Activated CD4-positive, alpha-beta T cell treated with anti-CD3 and anti-CD28 coated beads, Interleukin-2, Interleukin-4, amounts not matched to agents 100 ng/mL and 50 ng/mL, durations not matched to agents 16 hours and 8 hours (primary cell): ENCODE measurements around the gene DDN.

Source experiments
- DNase-seq: peaks from one replicate; pipeline ENCODE4 v3.0.0-alpha.2; 2020; ENCODE audit warnings: low spot score

DDN gene

DNA sequence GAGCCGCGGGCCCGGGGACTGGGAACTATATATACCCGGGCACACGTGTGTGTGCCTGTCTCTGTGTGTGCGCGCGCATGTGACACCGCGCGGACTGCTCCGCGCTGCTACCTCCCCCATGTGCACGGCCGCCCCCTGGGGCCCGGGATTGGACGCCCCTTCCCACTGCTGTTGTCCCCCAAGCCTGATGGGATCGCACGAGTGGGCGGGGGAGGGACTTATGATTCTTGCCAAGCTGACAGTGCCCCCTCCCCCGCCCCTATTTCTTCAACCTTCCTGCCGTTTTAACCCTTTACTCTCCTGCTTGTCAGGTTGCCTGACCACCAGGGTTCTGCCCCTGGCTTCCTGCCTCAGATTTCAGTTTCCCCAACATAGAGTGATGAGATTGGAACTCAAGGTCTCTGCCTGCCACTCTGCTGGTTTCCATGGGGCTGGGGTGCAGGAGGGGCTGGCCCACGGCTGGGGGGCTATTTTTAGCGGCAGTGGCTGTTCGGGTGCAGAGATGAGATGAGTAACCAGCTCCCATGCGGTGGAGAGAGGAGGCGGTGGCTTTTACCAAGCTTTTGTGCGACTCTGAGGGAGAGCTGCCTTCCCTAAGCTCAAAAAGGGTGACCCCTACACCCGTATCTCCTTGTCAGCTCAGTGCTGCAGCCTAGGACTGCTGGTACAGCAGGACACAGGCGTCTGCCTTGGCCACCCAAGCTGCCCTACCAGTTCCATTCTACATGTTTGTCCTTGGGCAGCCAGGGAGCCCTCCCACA, at the start of gene DDN:
DDN (minus strand) TSS at position 5 of the 761 bp plus-strand sequence. CDS start 88 bp downstream, outside the sequence.
- no peak for DNase-seq

DNA sequence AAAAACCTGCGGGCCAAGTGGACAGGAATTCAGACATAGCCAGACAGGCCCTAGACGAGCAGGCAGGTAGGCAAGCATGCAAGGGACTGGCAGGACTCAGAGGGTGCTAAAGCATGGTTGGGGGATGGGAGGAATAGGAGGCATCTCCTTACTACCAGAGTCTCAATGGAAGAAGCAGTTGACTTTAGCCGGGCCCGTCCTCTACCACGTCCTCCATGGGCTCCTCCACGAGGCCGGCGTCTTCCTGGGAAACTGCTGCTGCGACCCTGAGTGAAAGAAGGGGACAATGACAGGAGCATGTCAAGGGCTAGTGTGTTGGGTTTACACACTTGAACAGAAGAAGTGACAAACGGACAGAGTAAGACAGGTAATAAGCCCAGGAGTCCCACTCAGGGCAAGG, 49.8 kb upstream of the DDN start:
- DNase-seq = no peak

DNA sequence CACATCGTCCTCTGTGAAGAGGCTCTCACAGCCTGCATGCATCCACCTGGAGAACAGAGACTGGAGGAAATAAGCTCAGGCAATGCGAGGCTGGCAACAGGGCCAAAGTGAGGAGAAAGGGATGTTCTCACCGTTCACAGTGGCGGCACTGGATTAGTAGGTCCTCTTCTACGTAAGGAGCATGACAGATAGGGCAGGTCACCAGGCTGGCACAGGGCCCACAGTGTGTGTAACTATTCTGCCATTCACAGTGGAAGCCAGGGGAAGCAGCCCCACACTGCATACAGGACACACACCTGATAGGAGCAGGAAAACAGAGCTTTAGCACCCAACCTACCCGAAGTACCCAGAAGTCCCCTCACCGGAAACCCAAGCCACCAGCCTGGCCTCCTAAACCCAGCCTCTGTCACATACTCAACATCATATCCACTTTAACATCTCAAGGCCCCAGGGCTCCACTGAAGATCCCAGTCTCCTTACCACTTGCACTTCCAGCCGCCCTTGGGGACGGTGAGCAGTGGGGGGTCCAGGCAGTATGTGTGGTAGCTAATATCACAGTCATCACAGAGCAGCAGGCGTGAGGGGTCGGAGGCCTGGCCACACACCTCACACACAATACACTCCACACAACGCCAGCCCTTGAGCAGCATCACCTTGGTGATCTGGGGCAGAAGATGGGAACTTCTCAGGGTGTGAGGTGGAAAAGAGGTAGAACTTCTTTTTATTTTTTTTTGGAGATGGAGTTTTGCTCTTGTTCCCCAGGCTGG, 47.1 kb upstream of the DDN start:
- DNase-seq = no peak

DNA sequence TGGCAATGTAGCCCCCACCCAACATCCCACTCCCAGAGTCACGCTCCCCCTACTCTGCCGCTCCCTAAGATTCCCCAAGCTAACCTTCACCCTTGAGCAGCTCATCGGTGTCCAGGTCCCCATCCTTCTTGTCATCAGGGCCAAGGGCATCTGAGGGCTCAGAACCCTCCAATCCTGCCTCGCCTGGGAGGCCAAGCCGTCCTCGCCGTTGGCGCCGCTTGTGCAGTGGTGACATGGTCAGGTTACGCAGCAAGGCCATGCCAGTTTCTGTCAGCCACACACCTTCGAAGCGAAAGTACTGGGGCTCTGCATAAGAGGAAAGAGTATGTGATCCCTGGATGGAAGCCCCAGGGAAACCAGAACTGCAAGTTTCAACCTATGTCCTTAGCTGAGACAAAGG, 45.5 kb upstream of the DDN start:
- no peak for DNase-seq

DNA sequence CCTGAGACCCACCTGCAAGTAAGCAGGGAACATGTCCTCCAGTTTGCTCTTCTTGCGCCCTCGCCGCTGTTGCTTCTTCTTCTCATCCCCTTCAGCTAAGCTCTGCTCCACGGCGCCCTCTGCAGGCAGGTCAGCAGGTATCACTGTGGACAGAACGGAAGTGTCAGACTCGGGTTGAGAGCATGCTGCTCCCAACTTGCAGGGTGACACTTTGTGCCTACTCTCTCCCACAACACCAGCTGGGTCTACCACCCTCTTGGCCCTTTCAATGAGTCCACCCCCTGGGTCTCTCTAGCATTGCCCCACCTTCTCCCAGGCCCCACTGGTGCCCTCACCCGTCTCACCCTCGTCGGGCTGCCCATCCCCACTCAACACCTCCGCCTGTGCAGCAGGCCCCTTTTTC, 44.7 kb upstream of the DDN start:
- DNase-seq = peak; percentile 81

DNA sequence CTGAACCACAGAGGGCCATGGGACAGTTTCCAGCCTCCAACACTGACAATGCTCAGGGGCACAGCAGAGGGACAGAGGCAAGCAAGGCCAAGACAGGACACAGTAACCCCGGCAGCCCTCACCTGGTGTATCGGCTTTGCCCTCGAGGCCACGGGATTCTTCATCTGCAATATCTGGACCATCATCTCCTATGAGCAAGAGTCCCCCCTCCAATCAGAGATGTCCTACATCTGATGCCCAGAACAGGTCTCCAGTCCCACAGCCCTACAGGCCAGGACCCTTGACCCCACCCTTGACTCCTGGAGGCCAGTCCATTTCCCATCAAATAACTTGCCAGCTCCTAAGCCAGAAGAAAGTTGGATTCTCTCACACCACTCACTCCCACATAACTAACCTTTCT, 44.1 kb upstream of the DDN start:
- DNase-seq = no peak

DNA sequence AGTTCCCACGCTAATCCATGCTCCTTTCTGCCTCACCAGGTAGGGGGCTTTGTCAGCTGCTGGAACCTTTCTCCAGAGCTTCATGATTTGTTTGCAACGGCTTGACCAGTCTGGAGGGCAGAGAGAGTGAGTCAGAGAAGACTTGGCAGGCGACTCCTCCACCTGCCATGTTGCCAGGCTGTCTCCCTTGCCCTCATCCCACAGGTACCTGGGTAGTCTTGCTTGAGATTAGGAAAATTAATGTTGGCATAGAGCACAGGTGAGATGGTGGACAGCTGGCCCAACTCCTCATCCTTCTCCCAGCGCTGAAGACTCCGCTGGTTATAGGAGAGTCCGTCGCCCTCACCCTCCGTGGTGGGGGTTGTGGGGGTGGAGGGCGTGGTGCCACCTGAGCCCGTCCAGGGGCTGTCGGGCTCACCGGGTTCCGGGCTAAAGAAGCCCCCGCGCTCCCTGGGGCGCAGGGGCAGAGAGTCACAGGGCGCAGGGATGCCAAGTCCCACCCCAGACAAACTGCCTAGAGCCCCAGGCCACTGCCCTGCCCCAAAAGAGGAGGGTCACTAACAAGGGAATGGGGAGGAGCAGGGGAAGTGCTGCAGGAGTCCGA, 42.8 kb upstream of the DDN start:
- DNase-seq = no peak

DNA sequence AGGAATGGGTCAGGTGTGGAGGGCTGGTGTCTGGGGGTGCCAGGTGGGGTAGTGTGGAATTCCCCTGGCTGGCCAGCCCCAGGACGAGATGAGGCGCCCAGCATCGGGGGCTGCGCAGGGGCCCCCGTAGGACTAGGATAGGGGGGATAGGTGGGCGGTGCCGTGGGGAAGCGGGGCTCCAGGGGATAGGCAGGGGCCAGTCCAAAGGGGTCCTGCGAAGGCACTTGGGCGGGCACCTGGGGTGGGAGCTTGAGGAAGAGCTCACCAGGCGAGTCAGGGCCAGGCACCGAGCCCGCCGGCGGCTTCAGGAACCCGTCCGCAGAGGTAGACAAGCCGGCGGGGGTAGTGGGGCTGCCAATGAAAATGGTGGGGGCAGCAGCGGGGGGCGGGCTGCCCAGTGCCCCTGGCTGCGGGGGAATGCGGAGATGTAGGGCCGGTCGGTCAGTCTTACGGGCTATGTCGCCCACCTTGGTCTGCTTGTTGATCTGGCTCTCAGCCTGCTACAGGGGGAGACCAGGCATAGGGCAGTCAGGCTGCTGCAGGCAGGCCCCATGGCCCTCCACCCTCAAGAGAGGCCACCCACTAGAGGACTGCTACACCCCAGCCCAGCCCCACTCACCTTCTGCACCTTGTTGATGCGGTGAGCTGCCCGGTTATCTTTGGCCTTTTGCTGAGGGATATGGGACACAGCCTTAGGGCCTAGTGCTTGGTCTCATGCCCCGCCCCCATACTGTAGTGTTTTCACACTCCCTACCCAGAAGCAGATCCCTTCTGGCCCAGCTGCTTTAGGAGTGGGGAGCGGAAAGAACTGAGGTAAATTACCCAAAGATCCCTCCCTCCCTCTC, 42.1 kb upstream of the DDN start:
- DNase-seq = no peak

DNA sequence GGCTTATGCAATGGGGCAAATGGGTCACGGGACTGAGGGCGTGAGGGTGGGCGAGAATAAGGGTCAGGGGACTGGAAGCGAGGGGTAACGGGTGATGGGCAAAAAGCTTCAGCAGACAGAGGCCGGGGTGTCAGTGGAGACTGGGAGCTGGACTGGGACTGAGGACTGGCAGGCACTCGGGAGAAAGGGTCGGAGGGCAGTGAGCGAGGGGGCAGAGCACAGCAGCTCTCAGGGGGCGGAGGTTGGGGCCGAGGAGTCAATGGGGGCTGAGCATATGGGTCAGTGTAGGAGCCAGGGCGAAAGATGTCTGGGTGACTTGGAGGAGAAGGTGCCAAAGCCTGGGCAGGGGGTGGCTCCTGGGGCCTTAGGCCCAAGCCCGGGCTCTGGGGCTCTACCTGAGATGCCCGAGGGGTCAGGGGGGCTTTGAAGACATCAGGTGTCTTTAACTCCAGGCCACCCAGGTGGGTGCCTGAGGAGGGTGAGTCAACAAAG, 41.2 kb upstream of the DDN start:
- no peak for DNase-seq

DNA sequence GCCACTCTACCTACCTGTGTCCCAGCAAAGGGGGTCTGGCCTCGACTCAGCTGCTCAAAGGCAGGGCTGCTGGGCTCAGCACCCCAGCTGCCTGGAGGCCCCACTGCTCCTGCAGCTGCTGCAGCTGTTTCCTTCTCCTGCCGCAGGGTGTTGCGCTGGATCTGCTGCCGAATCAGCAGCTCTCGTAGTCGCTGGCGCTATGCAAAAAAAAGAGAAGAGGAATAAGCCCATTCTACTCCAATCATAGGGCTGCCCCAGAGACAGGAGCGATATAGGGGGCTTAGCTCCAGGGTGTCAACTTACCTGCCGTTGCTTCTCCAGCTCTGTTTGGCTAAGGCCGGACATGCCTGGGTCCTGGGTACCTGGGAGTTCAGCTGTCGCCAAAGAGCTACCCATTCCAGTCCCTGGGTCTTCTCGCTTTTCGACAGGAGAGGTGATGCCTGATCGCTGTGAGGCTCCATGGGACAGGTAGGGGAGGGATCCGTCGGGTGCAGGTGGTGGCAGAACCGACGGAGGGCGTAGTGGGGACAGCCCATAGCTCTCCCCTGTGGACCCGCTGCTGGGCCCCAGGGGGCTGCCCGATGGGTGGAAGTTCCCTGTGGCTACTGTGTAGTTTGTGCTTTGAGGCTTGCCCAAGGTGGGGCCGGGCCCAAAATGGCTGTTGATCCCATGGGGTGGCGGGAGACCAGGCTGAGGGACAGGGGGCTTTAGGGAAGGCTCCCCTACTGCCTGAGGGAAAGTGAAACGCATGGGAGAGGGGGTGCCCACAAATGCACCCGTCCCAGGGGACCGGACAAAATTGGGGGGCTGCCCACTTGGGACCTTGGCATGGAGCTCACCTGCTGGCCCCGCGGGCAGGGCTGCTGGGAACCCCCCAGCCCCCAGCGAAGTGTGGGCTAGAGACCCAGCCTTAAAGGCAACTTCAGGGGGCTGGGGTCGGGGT, 40.5 kb upstream of the DDN start:
- DNase-seq = no peak

DNA sequence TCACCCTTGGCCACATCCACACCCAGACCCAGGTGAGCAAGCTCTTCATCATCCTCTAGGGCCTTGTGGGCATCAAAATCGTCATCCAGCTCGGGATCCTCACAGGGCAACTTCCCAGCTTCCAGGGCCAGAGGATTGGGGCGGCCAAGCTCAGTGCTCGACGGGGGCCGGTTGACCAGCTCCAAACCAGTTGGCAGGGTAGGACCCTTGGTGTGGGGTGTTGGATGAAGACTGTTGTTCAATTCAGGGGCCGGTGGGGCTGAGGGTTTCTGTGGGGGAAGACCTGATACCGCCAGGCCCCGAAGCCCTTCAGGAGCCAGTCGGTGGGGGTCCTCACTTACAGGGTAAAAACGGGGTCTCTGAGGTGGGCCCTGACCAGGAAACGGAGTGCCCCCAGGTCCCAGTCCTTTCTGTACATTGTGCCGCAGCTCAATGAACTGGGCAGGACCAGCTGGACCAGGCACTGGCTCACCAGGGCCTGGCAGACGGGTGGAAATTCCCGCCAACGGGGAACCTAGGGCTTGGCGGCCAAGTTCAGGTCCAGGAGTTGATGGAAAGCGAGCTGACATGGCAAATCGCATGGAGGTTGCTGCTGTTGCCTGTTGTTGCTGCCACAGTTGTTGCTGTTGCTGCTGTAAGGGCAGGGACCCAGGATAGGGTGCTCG, 39.2 kb upstream of the DDN start:
- DNase-seq = no peak

DNA sequence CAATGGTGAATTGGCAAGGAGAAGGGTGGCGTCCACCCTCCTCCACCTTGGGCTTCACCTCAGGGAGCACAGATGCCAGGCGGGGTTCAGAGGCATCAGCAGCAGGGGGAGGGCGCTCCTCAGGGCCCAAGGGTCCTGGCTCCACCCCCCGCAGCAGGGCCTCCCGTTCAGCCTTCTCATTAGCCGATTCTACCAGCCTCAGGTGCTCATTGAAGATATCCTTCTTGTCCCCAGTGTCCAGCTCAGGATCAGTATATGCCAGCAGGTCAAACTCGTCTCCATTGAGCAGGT, 38.7 kb upstream of the DDN start:
- no peak for DNase-seq

DNA sequence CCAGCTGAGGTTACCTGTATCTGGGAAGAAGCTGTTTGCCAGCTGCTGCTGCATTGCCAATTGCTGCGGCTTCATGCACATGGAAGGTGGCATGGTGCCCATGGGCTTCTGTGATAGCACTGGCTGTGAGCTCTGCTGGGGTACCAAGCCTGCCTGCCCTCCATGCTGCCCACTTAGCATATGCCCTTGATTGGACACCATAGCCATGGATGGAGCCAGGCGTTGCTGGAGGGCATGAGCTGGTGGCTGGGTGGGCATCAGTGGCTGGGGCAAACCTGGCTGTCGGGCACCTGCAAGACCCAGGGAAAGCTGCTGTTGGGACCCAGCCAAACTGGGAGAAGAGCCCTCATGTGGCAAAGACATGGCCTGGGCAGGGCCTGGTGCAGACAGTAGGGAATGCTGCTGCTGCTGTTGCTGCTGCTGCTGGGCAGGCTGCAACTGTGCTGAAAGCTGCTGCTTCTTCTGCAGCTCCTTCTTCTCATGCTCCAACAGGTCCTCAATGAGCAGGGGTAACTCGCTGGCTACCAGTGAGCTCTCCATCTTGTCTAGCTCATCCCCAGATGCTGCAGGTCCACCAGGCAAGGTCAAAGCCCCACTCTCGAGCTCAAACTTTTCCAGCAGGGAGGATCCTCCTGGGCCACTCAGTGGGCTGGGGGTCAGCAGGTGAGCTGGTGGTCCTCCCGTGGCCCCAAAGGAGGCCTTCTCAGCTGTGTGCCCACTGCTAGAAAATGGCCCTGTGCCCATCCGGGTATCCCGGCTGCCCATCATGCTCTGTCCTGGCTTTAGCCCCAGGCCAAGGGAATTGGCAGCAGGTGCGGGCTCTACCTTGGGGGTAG, 38.2 kb upstream of the DDN start:
- no peak for DNase-seq

DNA sequence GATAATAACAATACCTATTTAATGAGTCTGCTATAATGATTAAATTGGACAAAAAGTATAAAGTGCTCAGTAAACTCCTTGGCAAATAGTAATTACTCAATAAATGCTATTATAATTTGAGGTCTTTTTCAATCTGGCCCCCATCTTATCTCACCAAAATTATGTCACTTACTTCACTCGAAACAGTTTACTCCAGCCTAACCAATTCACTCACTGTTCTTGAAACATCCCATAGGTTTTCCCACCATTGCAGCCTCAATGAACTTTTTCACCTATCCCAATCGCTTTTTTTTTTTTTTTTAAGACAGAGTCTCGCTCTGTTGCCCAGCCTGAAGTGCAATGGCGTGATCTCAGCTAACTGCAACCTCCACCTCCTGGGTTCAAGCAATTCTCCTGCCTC, 36.9 kb upstream of the DDN start:
- no peak for DNase-seq

DNA sequence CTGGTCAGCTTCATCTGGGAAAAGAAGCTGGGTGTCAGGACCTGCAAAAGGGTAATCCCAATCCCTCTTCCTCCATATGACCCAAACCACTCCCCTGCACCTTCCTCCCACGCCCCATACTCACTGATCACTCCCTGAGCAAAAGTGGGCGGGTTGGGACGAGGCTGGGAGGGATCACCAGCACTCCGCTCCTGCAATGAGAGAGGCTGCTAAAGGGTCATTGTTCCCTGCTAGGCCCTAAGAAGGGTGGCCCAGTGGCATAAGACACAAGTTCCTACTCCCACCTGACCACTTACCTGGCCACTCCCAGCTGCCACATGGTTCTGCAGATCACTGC, 35.1 kb upstream of the DDN start:
- DNase-seq = no peak

DNA sequence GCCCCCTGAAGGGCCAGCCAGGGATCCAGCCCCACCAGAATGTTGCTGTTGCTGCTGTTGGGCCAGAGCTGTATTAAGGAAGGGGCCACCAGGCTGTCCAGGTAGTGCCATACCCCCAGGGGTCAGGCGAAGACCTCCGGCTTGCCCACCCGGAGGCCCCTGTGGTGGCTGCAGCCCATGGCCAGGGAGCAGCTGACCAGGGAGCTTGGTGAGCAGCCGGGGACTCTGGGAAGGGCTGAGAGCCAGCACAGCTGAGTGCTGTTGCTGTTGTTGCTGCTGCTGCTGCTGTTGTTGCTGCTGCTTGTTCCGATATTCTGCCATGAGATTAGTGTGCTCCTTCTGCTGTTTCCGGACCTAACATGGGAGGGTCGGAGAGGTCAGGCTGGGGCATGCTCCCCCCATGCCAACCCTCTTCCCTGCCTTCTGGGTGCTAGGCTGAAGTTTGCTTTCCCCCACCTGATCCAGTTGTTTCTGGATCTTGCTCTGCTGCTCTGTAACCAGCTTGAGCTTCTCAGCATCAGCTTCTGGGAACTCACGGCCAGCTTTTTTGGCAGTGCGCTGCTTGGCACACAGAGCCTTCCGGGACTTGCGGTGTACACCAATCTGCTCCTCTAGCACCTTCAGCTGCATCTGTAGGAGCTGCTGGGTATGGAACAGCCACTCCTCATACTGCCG, 34.6 kb upstream of the DDN start:
- no peak for DNase-seq

DNA sequence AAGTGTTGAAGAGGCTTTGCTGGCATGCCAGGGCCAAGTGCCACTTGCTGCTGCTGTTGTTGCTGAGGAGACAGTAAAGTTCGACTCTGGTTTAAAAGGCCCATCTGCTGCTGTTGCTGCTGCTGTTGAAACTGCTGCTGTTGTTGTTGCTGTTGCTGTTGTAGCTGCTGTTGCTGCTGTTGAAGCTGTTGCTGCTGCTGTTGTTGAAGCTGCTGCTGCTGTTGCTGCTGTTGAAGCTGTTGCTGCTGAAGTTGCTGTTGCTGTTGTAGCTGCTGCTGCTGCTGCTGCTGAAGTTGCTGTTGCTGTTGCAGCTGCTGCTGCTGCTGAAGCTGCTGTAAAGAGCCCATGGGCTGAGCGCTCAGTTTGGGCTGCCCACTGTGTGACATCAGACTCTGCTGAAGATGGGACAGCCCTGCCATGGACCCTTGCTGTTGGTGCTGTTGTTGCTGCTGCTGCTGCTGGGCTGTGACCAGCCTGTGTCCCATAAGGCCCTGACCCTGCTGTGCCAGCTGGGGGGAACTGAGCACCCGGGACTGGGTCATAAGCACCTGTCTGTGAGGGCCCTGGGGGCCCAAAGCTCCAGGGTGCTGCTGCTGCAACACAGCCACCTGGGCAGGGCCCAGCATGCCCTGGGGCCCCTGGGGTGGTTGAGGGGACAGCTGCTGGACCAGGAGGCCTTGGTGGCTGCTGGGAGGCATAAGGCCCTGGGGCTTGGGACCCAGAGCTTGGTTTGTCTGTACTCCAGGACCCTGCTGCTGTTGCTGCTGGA, 33.7 kb upstream of the DDN start:
- no peak for DNase-seq

DNA sequence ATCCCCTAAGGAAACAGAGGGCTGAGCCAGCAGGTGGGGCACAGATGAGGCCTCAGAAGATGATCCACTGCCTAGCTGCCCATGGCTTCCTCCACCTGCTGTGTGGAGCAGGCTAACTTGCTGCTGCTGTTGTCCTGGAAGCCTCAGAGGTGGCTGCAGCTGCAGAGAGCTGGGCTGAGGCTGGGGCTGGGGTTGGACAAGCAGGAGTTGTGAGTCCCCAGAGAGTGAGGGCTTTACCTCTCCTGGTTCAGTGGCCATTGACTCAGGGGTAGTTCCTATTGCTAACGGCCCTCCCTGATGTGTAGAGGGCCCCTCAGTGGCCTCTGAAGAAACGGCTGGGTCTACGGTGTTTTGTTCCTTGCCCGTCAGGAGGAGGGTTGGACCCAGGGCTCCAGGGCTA, 33.1 kb upstream of the DDN start:
- DNase-seq = no peak
